GM18870 (cell line): Measurements from ENCODE around the gene FREY1.
"Not testable (repeated sequence)": the region's sequence is repeated elsewhere in the genome, so short reads cannot be mapped to it uniquely, and the experiment has no call there.

Experiments used
- ATAC-seq: cut with Tn5 transposase; IDR thresholded peaks from one replicate; pipeline ENCODE4 v1.9.1; 2021; ENCODE audit warnings: moderate library complexity; ENCODE audit not compliant: unreplicated experiment

The FREY1 gene

GRCh38 chr11:45917286-45917622 is 10.2 kb upstream of the FREY1 start:
- no peak for ATAC-seq

GRCh38 chr11:45915446-45915845 is 8.4 kb upstream of the FREY1 start:
- ATAC-seq, result no peak

- ATAC-seq, result no peak
Measured at GRCh38 chr11:45913942-45914635, 7.0 kb upstream of the FREY1 start.

GRCh38 chr11:45913514-45913913 is 6.4 kb upstream of the FREY1 start:
- no peak for ATAC-seq

- no peak for ATAC-seq
Measured at GRCh38 chr11:45910623-45911022, 3.6 kb upstream of the FREY1 start.

- no peak for ATAC-seq
Measured at GRCh38 chr11:45909594-45910475, 2.8 kb upstream of the FREY1 start.

- no peak for ATAC-seq
Measured at GRCh38 chr11:45907911-45908370, 870 bp upstream of the FREY1 start.

- ATAC-seq, result no peak
Measured at GRCh38 chr11:45906096-45906682, 882 bp downstream of the FREY1 start.

GRCh38 chr11:45905576-45905975 is 1.5 kb downstream of the FREY1 start:
- ATAC-seq, result not testable (repeated sequence)

- no peak for ATAC-seq
Measured at GRCh38 chr11:45905095-45905494, 2.0 kb downstream of the FREY1 start.

- no peak for ATAC-seq
Measured at GRCh38 chr11:45904309-45904915, 2.7 kb downstream of the FREY1 start.

GRCh38 chr11:45902452-45903380 is 4.4 kb downstream of the FREY1 start:
- no peak for ATAC-seq

GRCh38 chr11:45901626-45902025 is 5.4 kb downstream of the FREY1 start:
- no peak for ATAC-seq

GRCh38 chr11:45900916-45901617 is 6.0 kb downstream of the FREY1 start:
- no peak for ATAC-seq

GRCh38 chr11:45900175-45900800 is 6.8 kb downstream of the FREY1 start:
- ATAC-seq, result not testable (repeated sequence)

- ATAC-seq, result no peak
Measured at GRCh38 chr11:45899448-45900174, 7.5 kb downstream of the FREY1 start.

GRCh38 chr11:45899086-45899447 is 8.0 kb downstream of the FREY1 start:
- ATAC-seq, result no peak

GRCh38 chr11:45897556-45897955 is 9.5 kb downstream of the FREY1 start:
- ATAC-seq, result no peak
